Skin of body (tissue), 2 donors: ENCODE measurements around the gene CD160. TPM values are rescaled to one million over a fixed set of nuclear protein-coding genes. Genes with fewer than 3 reads are reported as not detected.
"Not testable (repeated sequence)": the region's sequence is repeated elsewhere in the genome, so short reads cannot be mapped to it uniquely, and the experiment has no call there.

Experiments
- DNase-seq: peaks from one replicate; lab custom pipeline; 2025; lab: John Stamatoyannopoulos, UW
- total RNA-seq: library from RNA; depleted of rRNA; stranded (reverse); fragments of >200 nt; gene quantifications from one replicate; pipeline ENCODE4 v1.2.3, GENCODE V29; 2014

CD160 gene
- total RNA-seq, 1 donor from 2014 or later, result not detected

GRCh38 chr1:145758116-145758515 lies 38.8 kb downstream of the CD160 start:
- no peak for DNase-seq

- no peak for DNase-seq
Observed at GRCh38 chr1:145758575-145758974, 39.3 kb downstream of the CD160 start.

GRCh38 chr1:145759721-145760120 lies 40.4 kb downstream of the CD160 start:
- no peak for DNase-seq

GRCh38 chr1:145760395-145760949 lies 41.2 kb downstream of the CD160 start:
- DNase-seq, result not testable (repeated sequence)

- DNase-seq, result not testable (repeated sequence)
Observed at GRCh38 chr1:145761498-145761897, 42.2 kb downstream of the CD160 start.

GRCh38 chr1:145762001-145762400 lies 42.7 kb downstream of the CD160 start:
- not testable (repeated sequence) for DNase-seq

- DNase-seq, result not testable (repeated sequence)
Observed at GRCh38 chr1:145764231-145764940, 45.1 kb downstream of the CD160 start.

GRCh38 chr1:145765127-145765526 lies 45.8 kb downstream of the CD160 start:
- DNase-seq, result not testable (repeated sequence)

GRCh38 chr1:145765585-145766360 lies 46.5 kb downstream of the CD160 start:
- not testable (repeated sequence) for DNase-seq

- DNase-seq, result not testable (repeated sequence)
Observed at GRCh38 chr1:145766926-145767325, 47.6 kb downstream of the CD160 start.

GRCh38 chr1:145768004-145768403 lies 48.7 kb downstream of the CD160 start:
- DNase-seq, result not testable (repeated sequence)

GRCh38 chr1:145771056-145771455 lies 51.8 kb downstream of the CD160 start:
- DNase-seq, result no peak

GRCh38 chr1:145773423-145773822 lies 54.1 kb downstream of the CD160 start:
- DNase-seq, result no peak

GRCh38 chr1:145777357-145778145 lies 58.3 kb downstream of the CD160 start:
- DNase-seq, result no peak

GRCh38 chr1:145778146-145778540 lies 58.8 kb downstream of the CD160 start:
- DNase-seq, result no peak

GRCh38 chr1:145782272-145783099 lies 63.2 kb downstream of the CD160 start:
- DNase-seq, result no peak

- no peak for DNase-seq
Observed at GRCh38 chr1:145784409-145784808, 65.1 kb downstream of the CD160 start.

GRCh38 chr1:145785547-145785946 lies 66.2 kb downstream of the CD160 start:
- DNase-seq, result no peak

GRCh38 chr1:145786271-145786670 lies 67.0 kb downstream of the CD160 start:
- no peak for DNase-seq

- no peak for DNase-seq
Observed at GRCh38 chr1:145788580-145788979, 69.3 kb downstream of the CD160 start.
